ENCODE measurements around the gene PANK3.
"Not testable (repeated sequence)": the region's sequence is repeated elsewhere in the genome, so short reads cannot be mapped to it uniquely, and the experiment has no call there.

PANK3 gene

DNA sequence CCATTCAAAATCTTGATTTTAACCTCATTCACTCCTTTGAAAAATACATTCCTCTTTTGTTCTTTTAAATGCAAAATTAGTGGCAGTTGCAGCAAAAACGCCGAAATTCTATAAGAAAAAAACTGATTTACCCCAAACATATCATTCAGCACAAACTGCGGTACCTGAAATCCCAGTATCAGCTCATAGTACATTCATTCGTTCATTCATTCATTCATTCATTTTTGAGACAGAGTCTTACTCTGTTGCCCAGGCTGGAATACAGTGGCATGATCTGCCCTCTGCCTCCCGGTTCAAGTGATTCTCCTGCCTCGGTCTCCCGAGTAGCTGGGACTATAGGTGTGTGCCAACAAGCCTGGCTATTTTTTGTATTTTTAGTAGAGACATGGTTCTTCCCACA, 29.6 kb downstream of the PANK3 start:
- DNase-seq: no peak

DNA sequence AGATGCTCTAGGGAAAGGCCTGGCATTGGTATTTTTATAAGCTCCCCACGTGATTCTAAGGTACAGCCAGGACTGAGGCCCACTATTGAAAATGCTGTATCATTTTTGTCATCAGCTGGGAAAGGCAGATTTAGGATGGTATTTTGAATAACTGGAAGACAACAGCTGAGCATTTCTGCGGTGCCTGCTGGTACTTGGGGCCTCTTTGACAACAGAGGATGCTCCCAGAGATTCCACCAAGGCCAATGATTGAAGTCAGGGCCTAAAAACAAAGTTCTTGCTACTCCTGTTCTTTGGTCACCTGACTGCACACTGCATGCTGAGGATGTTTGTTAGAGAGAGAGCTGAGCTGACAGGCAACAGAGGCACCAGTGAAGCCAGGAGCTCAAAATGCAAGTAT, 42.0 kb downstream of the PANK3 start:
- no peak for DNase-seq

GRCh38 chr5:168534351-168534750, 44.8 kb downstream of the PANK3 start:
- not testable (repeated sequence) for DNase-seq

GRCh38 chr5:168531987-168532864, 46.9 kb downstream of the PANK3 start:
- DNase-seq: no peak

DNA sequence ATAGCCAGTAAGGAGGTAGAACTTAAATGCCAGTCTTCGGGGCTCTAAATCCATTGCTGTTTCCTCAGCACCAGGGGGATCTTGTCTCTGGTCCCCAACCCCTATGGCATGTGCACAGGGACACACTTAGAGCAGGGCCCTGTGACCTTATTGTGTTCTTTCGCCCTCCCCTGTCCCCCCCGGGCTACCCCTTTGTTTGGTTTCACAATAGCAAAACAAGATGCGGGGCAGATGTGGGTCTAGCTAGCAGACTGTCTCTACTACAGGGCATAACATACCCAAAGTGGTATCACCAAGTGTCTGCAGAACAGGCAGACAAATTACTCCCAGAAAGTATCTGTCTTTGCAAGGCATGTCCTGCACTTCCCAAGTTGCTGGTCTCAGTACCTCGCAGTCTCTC, 48.0 kb downstream of the PANK3 start:
- DNase-seq: no peak

DNA sequence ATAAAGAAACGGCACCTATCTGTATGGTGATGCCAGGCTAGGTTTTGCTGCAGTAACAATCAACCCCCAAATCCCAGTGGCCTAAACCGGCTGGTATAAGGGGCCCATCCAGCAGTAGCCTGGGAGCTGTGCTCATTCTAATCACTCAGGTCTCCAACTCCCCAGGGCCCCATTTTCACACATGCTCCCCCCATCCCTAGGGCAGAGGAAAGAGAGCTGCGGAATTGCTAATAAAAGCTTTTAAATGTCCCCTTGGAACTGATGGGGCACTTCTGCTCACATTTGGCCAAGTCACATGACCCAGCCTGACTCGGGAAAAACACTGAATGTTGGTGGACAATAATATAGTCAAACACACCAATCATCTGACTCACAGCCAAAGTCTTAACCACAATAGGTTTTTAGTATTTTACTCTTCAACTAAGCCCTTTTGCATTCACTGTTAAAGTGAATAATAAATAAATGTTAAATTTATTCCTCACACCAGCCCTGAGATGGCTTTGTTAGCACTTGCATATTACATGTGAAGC, 48.5 kb downstream of the PANK3 start:
- DNase-seq: no peak

GRCh38 chr5:168529374-168530234, 49.6 kb downstream of the PANK3 start:
- DNase-seq: no peak

DNA sequence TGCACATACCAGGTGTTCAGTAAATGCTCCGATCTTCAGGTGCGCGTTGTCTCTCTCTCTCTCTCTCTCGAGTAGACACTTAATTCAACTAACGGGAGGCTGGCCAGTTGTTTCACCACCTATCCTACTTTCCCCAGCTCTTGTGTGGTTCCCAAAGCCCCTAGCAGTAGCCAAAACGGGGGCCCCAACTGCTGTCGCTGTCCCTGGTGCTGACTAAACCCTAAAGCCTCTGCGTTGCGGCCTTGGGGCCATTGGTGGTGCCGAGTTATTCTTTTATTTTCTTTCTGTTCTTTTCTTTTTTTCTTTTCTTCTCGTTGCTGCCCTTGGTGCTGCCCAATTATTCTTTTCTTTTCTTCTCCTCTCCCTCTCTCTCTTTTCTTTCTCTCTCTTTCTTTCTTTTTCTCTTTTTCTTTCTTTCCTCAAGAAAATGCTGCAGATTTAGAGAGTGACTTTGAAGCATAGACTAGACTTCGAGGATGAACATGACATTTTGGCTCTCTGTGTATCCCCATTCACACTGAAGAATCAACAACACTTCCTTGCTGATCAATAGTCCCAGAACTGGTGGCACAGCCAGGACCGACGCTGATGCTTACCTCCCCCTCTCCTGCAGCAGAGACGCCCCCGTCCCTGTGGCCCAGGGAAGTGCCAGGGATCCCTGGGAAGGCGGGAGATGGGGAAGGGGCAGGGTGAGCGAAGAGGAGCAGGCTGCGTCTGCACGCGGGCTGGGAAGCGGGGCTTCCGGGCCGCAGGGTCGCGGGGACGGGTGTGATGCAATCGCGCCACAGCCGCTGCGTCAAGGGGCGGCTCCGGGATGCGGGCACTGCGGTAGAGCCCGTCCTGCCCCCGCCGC, 50.4 kb downstream of the PANK3 start, which contains the start of gene FBLL1:
Gene FBLL1, plus strand, starts transcription at position 785 of the 853 bp plus-strand sequence. CDS start 200 bp downstream, outside the sequence.
- DNase-seq: peak; percentile 2

DNA sequence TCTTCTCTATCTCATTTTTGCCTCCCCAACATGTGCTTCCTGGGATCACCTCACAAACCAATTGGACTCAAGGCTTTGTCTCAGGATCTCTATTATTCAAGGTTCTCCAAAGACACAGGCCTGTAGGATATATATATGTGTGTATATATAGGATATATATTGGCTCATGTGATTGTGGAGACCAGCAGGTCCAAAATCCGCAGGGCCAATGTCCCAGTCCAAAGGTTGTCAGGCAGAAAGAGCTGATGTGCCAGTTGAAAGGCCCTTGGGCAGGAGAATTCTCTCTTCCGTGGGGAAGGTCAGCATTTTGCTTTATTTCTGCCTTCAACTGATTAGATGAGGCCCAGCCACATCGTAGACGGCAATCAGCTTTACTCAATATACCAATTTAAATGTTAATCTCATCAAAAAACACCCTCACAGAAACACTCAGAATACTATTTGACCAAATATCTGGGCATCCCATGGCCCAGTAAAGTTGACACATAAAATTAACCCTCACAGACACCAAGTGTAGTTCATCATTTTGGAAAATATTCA, 51.3 kb downstream of the PANK3 start:
- DNase-seq: no peak

DNA sequence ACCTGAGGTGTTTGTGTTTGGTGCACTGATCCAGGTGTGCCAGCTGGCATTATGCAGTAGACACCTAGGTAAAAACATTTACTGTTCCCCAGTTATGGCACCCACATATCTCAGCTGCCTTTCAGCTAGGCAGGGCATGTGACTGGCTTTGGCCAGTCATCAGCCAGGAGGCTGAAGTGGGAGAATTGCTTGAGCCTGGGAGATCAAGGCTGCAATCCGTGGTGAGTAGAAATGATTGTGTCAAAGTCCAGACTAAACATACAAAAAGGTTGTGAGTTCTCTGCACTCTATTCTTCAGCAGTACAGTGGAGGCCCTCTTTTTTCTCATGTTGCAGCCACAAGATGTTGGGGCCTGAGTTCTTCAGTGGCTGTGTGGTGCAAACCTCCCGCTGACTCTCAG, 53.3 kb downstream of the PANK3 start:
- DNase-seq: no peak

DNA sequence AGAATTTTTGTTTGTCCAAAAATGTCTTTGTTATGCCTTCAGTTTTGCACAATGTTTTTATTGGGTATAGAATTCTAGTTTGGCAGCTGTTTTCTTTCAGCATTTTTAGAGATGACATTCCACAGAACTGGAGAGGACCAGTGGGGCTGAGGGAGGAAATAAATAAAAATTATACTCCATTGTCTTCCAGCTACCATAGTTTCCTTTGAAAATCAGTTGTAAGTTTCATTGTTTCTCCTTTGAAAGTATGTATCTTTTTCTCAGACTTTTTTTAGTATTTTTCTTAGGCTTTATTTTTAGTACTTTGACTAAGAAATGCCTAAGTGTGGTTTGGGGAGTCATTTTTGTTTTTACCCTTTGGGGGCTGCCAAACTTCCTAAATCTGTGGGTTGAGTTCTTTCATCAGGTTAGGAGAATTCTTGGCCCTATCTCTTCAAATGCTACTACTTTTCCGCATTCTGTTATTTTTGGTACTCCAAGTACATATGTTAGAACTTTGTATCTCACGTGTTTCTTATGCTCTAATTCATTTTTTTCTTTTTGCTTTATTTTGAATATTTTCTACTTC, 65.2 kb downstream of the PANK3 start:
- no peak for DNase-seq

DNA sequence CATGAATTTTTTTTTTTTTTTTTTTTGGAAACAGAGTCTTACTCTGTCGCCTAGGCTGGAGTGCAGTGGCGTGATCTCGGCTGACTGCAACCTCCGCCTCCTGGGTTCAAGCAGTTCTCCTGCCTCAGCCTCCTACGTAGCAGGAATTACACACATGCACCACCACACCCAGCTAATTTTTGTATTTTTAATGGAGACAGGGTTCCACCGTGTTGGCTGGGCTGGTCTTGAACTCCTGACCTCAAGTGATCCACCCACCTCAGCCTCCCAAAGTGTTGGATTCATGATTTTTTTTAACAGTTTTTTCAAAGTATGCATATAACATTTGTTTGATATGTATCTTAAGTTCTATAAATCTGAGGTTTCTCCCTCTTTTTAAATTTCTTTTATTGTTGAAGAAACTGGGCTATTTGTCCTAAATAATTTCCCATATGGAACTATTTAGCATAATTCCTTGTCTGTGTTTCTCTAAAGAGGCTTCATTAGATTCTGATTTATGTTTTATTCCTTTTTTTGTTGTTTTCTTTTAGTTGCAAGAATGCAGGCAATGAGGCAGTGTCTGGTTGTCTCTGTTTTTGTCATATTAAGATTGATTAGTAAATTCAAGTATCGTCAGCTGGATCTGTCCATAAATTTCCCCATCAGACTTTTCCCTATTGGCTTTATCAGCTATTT, 76.5 kb downstream of the PANK3 start:
- no peak for DNase-seq

Data from CD4-positive, alpha-beta T cell treated with Interleukin-17A for 1 hour (primary cell).